GM19468 (cell line): Measurements from ENCODE around the gene SMYD2.
A peak's percentile ranks its signal among the peaks of the same experiment; 100 is the strongest.

Experiments
- ATAC-seq: cut with Tn5 transposase; IDR thresholded peaks from one replicate; pipeline ENCODE4 v1.9.1; 2021; ENCODE audit warnings: mild to moderate bottlenecking, moderate library complexity, moderate number of reproducible peaks; ENCODE audit not compliant: unreplicated experiment; ENCODE audit errors: extremely low read depth

Gene SMYD2

DNA sequence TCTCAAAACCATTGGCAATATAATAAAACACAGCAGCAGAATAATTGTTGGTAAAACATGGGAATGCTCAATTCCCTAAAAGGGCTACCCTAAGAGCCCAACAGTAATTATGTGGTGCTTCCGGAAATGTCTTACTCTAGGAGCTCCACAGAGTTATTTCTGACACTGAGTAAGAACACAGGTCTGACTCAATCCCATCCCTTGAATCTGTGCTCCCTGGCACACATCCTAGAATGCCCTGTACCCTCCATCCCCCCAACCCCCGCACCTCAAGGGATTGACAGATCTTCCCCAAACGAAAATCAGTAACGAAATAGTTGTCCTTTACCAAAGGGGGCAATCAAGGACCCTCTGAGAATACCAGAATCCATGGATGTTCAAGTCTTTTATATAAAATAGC is 71.9 kb downstream of the SMYD2 start:
- no peak for ATAC-seq

DNA sequence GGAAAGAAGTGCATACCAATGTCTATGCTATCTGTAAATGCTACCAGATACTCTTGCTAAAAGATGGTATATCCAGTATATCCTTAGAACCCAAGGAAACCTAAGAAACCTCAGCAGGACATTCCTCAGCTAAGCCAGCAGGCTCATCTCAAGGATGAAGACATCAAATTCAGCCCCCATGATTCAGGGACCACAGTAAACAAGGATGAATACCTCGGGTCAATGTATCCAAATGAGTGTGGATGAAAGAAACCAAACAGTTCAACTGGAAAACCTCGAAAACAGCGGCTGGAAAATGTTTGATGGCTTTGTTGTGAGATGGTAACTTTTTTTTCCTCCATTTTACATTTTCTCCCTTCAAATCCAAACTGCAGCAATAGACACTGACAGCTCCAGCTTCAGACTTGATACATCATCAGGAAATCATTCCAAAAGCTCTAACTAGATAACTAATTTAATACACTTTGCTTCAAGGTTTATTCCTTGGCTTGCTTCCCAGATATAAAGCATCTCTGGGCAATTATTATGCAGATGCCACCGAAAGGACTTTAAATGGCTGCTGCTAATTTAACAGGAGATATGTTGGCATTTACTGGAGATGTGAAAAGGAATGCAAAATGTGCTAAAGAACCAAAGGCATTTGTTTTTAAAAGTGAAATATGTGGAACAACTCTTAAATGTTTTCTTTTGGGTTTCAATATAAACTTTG is 73.6 kb downstream of the SMYD2 start:
- ATAC-seq: no peak

DNA sequence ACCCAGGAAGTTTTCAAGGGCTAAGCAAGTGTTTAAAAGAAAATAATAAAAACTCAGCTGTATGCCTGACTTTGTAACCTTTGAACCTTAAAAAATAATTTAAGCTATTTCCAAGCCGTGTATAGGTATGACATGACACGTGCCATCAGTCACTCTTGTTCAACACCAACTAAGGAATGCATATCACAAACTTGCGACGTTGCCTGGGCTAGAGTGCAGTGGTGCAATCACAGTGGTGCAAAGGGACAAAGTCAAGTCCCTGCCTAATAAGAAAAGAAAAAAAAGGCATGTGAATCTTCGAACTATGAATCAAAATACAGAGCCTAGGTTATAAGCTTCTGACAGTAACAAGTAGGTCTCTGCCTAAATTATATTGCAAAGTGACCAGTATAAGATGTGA is 79.2 kb downstream of the SMYD2 start:
- ATAC-seq: no peak

DNA sequence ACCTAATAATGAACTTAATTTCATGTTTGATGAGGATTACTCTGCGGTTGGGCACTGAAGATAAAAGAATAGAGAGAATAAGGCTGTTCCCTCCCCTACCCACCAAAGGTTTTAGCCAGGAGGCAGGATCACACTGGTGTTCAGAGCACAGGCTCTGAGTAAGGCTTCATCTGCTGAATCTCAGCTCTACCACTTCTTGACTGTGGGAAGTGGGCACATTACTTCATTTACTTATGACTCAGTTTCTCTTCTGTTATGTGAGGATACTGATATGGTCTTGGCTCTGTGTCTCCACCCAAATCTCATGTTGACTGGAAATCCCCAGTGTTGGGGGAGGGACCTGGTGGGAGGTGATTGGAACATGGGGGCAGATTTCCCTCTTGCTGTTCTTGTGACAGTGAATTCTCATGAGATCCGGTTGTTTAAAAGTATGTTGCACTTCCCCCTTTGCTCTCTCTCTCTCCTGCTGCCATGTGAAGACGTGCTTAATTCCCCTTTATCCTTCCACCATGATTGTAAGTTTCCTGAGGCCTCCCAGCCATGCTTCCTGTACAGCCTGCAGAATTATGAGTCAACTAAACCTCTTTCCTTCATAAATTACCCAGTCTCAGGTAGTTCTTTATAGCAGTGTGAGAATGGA is 79.7 kb downstream of the SMYD2 start:
- ATAC-seq: no peak

- no peak for ATAC-seq
Observed at GRCh38 chr1:214361636-214362035, 80.7 kb downstream of the SMYD2 start.

GRCh38 chr1:214362188-214362882 is 81.4 kb downstream of the SMYD2 start:
- ATAC-seq: no peak

DNA sequence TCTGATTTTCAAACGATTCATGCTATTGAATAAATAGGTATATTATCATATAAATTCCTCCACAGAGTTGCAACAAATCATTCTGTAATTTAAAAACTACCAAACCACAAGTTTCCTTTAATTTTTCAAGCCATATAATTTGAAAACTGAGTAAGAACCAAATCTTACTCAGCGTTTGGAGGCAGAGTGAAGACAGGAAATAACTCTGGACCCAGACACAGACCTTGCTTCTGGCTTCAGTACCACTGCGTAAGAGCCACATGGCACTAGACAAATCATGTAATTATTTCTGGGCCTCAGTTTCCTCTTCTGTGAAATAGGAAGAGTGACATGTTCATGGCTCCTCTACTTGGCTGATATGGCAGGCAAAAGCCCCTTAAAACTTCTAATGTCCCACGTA is 82.4 kb downstream of the SMYD2 start:
- ATAC-seq: no peak

DNA sequence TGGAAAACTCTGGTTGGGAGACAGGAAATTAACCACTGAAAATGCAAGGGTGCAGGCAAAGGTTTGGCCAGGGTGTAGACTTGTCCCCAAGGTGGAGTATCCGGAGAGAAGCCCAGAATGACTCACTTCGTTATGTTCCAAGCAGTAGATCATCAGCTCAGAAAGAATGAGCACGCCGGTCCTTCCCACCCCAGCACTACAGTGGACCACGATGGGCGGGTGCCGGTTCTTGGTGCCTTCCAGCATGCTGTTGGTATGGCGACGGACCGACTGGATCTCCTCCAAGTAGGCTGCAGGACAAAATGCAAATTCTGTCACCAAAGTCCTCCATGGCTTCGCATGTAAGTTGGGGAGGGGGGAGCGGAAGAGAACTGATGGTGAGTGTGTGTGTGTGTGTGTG is 83.4 kb downstream of the SMYD2 start:
- ATAC-seq: no peak

- no peak for ATAC-seq
Observed at GRCh38 chr1:214364786-214365295, 83.9 kb downstream of the SMYD2 start.

DNA sequence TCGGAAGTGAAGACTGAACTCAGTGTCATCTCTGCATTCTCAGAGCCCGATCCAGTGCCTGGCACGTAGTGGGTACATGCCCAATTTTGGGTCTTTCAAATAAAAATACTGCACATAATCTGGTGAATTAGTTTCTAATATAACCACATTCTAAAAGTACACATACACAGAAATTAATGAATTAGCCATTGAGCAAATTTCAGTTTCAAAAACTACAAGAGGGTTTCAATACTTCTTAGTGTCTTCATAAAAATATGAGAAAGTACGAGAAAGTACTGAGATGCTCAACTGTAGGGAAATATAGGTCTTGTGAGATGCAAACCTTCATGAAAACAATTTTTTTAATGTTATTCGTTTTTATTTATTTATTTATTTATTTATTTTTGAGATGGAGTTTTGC is 86.9 kb downstream of the SMYD2 start:
- ATAC-seq: peak; percentile 51

DNA sequence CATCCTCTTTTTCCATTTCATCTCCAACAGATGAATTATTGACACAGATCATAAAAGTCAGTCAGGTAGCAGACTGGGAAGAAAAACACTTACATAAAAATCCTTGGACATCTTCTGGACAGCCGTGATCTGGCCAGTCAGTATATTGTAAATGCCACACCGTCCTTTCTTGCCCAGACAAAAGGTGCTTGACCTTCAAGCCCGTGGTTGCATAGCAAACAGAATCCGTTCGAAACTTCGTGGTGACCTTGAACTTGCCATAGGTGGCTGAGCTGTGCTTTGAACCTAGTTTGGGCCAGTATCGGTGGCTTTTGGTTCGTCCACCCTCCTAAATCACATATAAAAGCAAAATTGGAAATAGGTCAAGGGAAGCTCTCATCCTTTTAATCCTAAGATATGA is 88.4 kb downstream of the SMYD2 start:
- no peak for ATAC-seq

DNA sequence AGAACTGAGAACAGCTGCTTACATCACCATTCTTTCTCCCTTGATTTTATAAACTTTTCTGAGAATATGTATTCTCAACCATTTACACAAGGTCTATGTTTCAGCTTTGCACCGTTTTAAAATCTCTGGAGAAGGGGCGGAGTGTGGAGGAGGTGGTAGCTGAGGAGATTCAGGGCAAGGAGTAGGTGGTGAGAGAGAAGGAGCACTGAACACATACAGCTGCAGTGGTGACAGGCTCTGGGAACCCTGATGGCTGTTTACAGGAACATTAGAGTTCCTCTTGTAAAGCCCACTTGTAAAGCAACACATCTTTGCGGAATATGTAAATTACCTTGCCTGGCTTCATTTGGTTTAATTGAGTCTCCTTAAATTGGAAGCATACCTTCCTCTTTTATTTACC is 89.7 kb downstream of the SMYD2 start:
- no peak for ATAC-seq

GRCh38 chr1:214372092-214372491 is 91.1 kb downstream of the SMYD2 start:
- ATAC-seq: no peak

GRCh38 chr1:214377485-214377884 is 96.5 kb downstream of the SMYD2 start:
- no peak for ATAC-seq

DNA sequence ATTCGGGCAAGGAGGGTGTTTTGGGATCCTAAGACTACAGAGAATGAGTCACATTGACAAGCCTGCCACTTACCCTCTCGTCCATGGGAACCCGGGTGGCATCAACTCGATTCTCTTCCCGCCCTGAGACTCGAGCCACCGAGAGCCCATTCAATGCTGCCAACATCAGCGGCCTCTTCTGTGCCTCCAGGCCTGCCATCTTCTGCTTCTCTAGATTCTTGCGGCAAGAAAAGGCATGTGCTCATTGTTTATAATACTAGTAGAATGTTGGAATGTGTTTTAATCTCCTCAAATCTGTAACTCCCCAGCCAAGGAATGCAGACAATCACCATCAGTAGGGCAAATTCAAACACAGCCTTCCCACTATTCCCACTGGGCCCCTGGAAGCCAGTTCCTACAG is 96.9 kb downstream of the SMYD2 start:
- ATAC-seq: no peak

DNA sequence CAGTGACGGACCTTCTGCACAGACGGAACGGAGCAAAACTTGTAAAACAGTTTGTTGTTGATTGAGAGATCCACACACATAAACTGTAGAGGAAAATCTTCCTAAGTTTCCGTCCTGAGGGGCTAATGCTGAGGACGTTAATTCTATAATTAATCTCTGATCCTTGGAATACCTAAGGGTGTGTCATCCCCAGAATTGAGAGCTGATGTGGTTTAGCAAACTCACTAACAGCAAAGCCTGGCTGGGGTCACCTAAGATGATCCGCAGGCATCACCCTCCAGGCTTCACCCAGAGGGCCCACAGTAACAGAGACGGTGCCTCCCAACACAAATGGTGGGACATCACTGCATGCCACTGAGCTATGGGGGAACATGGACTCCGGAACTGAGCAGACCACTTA is 97.5 kb downstream of the SMYD2 start:
- no peak for ATAC-seq

- no peak for ATAC-seq
Observed at GRCh38 chr1:214379236-214379970, 98.4 kb downstream of the SMYD2 start.

DNA sequence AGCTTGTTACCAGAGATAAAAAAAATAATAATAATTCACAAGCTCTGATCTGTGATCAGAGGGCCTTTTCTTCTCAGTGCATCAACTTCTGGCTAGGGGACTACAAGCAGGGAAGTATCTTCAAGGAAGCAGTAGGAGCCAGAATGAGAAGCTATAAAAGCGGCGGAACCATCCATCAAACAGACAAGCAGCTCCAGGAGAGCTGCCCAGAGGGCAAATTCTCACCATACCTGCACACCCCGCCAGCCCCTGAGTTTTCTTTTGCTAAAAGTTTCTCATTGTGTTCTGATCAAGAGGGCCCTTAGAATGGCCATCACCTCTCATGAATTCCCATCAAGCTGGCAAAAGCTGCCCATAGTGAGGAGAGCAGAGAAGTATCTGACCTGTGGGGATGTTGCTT is 99.4 kb downstream of the SMYD2 start:
- no peak for ATAC-seq

GRCh38 chr1:214380986-214381695 is 100.2 kb downstream of the SMYD2 start:
- no peak for ATAC-seq
